B cell (primary cell): ENCODE results near the gene E2F2. TPM values are rescaled to one million over a fixed set of nuclear protein-coding genes. Genes with fewer than 3 reads are reported as not detected.

Experiments used
- ATAC-seq: fragments of 200-7000 bp; cut with Tn5 transposase; one replicate; pipeline ENCODE4 v1.10.0; 2021; ENCODE audit warnings: low read depth, mild to moderate bottlenecking, moderate number of reproducible peaks, moderate library complexity
- CTCF ChIA-PET: fragments of 350-600 bp; sonication (Branson Sonifier 250); formaldehyde crosslinking; loops from one replicate; lab custom pipeline; 2021; ENCODE audit warnings: antibody characterized with exemption, inconsistent platforms; lab: Charles Lee
- POLR2A ChIA-PET: fragments of 350-600 bp; sonication (Branson Sonifier 250); formaldehyde crosslinking; loops from one replicate; lab custom pipeline; 2021; ENCODE audit warnings: antibody characterized with exemption; lab: Charles Lee
- DNase-seq: peaks from one replicate; pipeline ENCODE4 v3.0.0; 2013
- H2AFZ ChIP-seq: 2 replicates; pipeline ENCODE4 v1.6.1; 2012; ENCODE audit warnings: mild to moderate bottlenecking, low read depth, low read length; ENCODE audit not compliant: insufficient read depth, poor library complexity, severe bottlenecking
- H3K27ac ChIP-seq, 2 donors: 1 replicate in 1 of 2; 2 replicates in 1 of 2; pipeline ENCODE4 v1.5.1; 2012 to 2013; ENCODE audit warnings: low read length in 2 of 2, mild to moderate bottlenecking in 2 of 2, moderate library complexity in 1 of 2
- H3K27me3 ChIP-seq, 4 experiments: fragments of 200-600 bp in 1 of 4; sonication (generic) in 1 of 4; replicated peaks in 1 of 4; 1 replicate in 2 of 4; 2 replicates in 2 of 4; pipeline versions ENCODE4 v1.6.1 to v1.7.0; 2013 to 2016; ENCODE audit warnings: low read length in 3 of 4, mild to moderate bottlenecking in 2 of 4, mixed read lengths in 1 of 4, moderate library complexity in 1 of 4; ENCODE audit not compliant: insufficient read depth in 4 of 4, control insufficient read depth in 3 of 4; ENCODE audit errors: control extremely low read depth in 1 of 4
- H3K36me3 ChIP-seq, 2 experiments: replicated peaks in 1 of 2; 1 replicate in 1 of 2; 2 replicates in 1 of 2; pipeline versions ENCODE4 v1.6.1 to v1.7.1; 2013; ENCODE audit warnings: low read length in 1 of 2; ENCODE audit not compliant: insufficient read depth in 2 of 2, control insufficient read depth in 1 of 2; ENCODE audit errors: control extremely low read depth in 1 of 2, extremely low read depth in 1 of 2
- H3K4me1 ChIP-seq, 2 donors: fragments of 200-600 bp in 1 of 2; sonication (generic) in 1 of 2; 1 replicate in 1 of 2; 2 replicates in 1 of 2; pipeline versions ENCODE4 v1.5.1 to v1.6.1; 2013 to 2017; ENCODE audit warnings: low read length in 2 of 2; ENCODE audit not compliant: control insufficient read depth in 2 of 2, insufficient read depth in 2 of 2
- H3K4me2 ChIP-seq: replicated peaks from 2 replicates; pipeline ENCODE3; 2012; ENCODE audit warnings: mild to moderate bottlenecking, low read depth, low read length; ENCODE audit not compliant: poor library complexity, severe bottlenecking
- H3K4me3 ChIP-seq, 5 experiments: fragments of 200-600 bp in 1 of 5; sonication (generic) in 1 of 5; 1 replicate in 3 of 5; 2 replicates in 2 of 5; pipeline versions ENCODE4 v1.5.1 to v1.7.0; 2011 to 2016; ENCODE audit warnings: low read length in 4 of 5, mild to moderate bottlenecking in 4 of 5, low read depth in 2 of 5, control low read depth in 1 of 5, moderate library complexity in 1 of 5; ENCODE audit not compliant: insufficient read depth in 1 of 5; ENCODE audit errors: control extremely low read depth in 1 of 5, extremely low read depth in 1 of 5
- H3K79me2 ChIP-seq: fragments of 200-600 bp; sonication (generic); one replicate; pipeline ENCODE4 v1.6.0; 2016; ENCODE audit warnings: low read length; ENCODE audit not compliant: control insufficient read depth, insufficient read depth
- H3K9ac ChIP-seq: fragments of 200-600 bp; sonication (generic); 2 replicates; pipeline ENCODE4 v1.6.1; 2017; ENCODE audit warnings: mild to moderate bottlenecking, low read length, moderate library complexity
- H3K9me3 ChIP-seq, 3 donors: one replicate each; pipeline versions ENCODE4 v1.6.1 to v1.7.1; 2013; ENCODE audit warnings: low read length in 2 of 3; ENCODE audit not compliant: control insufficient read depth in 2 of 3, insufficient read depth in 1 of 3; ENCODE audit errors: control extremely low read depth in 1 of 3
- H4K20me1 ChIP-seq: 2 replicates; pipeline ENCODE4 v1.6.0; 2012; ENCODE audit warnings: mild to moderate bottlenecking, low read length; ENCODE audit not compliant: insufficient read depth, control insufficient read depth, poor library complexity, severe bottlenecking
- H3K27ac Mint-ChIP-seq: one replicate; pipeline ENCODE4 v1.8.0; 2021; ENCODE audit warnings: mixed read lengths
- H3K27me3 Mint-ChIP-seq: one replicate; pipeline ENCODE4 v1.8.0; 2021; ENCODE audit warnings: mixed read lengths
- H3K4me1 Mint-ChIP-seq: one replicate; pipeline ENCODE4 v1.8.0; 2021; ENCODE audit warnings: mixed read lengths
- H3K4me3 Mint-ChIP-seq: one replicate; pipeline ENCODE4 v1.8.0; 2021; ENCODE audit warnings: mixed read lengths
- H3K9me3 Mint-ChIP-seq: one replicate; pipeline ENCODE4 v1.8.0; 2022; ENCODE audit warnings: mixed read lengths; ENCODE audit not compliant: insufficient read depth
- CTCF ChIP-seq: fragments of 200-600 bp; IDR thresholded peaks from one replicate; pipeline ENCODE4 v1.8.0; 2022; ENCODE audit warnings: antibody characterized with exemption, mild to moderate bottlenecking
- EZH2 ChIP-seq: IDR thresholded peaks from 2 replicates; pipeline ENCODE4 v1.6.1; 2012; ENCODE audit warnings: borderline replicate concordance, low read depth, mild to moderate bottlenecking, moderate library complexity, low read length; ENCODE audit not compliant: insufficient read depth, poor library complexity, severe bottlenecking
- WGBS: methylation state at CpG from one replicate; pipeline ENCODE4 v1.1.5; 2013; ENCODE audit warnings: missing lambda C conversion rate; ENCODE audit not compliant: insufficient coverage; 5-methylcytosine and 5-hydroxymethylcytosine counted together
- intact Hi-C: fragments of 100-400 bp; cut with micrococcal nuclease; formaldehyde crosslinking; loops from one replicate; pipeline ENCODE4 v1.10.0; 2022
- polyA plus RNA-seq: library from polyadenylated mRNA; depleted of rRNA; stranded (reverse); fragments of >200 nt; gene quantifications from 2 replicates; pipeline ENCODE4 v1.2.3, GENCODE V29; 2012
- total RNA-seq, 2 donors: library from RNA; stranded (reverse); fragments of 120-200 nt in 1 of 2; gene quantifications; 1 replicate in 1 of 2; 2 replicates in 1 of 2; pipeline versions ENCODE4 v1.2.3 to v1.2.4, GENCODE V29; 2013 to 2022

E2F2 gene
- total and polyA plus RNA-seq, 2 donors (not counting 1 experiment from before 2014, with no cell fraction given) = 2.4 to 3.2 TPM

- peak overlapping the region; percentile 56 for H2AFZ ChIP-seq
- H3K4me2 ChIP-seq = peak overlapping the region; percentile 69
- 90% methylated on average over 2 of the region's 7 CpGs for WGBS
- peak overlapping the region; percentile 98 for H3K27ac Mint-ChIP-seq
- H3K27me3 Mint-ChIP-seq = no peaks in the 10 kb centered on the region
- H3K4me3 Mint-ChIP-seq = peak overlapping the region; percentile 83
- ChIA-PET POLR2A (interaction anchor here (0.5 to 8.6 kb wide), 17 partner anchors 8 to 1168 kb away, joined by 3 to 165 read pairs (median 7); partner anchors contain the start of genes CLIC4 and ID3), CTCF (interaction anchor here (0.7 to 41.7 kb wide), 17 partner anchors 14 to 340 kb away, joined by 4 to 1420 read pairs (median 6); partner anchors contain the start of gene ID3)
- H3K4me1 Mint-ChIP-seq = peaks cover 87% of the 10 kb centered on the region
- no peaks in the 10 kb centered on the region for H3K9me3 ChIP-seq
- ATAC-seq (no peak), DNase-seq (no peak)
- H3K9me3 Mint-ChIP-seq = peaks cover 3% of the 10 kb centered on the region
- peak overlapping the region; percentile 75 to 83 for H3K27ac ChIP-seq
- TF ChIP-seq EZH2 (no peak), CTCF (no peak)
- peak overlapping the region; percentile 44 for H3K9ac ChIP-seq
- H4K20me1 ChIP-seq = no peaks in the 10 kb centered on the region
- H3K4me3 ChIP-seq = peak overlapping the region in 4 of 5 experiments; percentile 13 to 53 (median 20)
- H3K79me2 ChIP-seq = peaks cover 17% of the 10 kb centered on the region
- H3K36me3 ChIP-seq = no peaks in the 10 kb centered on the region
- H3K4me1 ChIP-seq = peaks cover 78 to 85% of the 10 kb centered on the region in 2 donors
- no peaks in the 10 kb centered on the region for H3K27me3 ChIP-seq
- intact Hi-C loops = loop anchor here (1.0 kb wide), 3 partner anchors 9 to 37 kb away; no protein-coding TSS in a partner anchor
Observed at GRCh38 chr1:23576338-23577055, 45.5 kb upstream of the E2F2 start.
